ENCODE results near the gene C12orf43.

C12orf43 gene

DNA sequence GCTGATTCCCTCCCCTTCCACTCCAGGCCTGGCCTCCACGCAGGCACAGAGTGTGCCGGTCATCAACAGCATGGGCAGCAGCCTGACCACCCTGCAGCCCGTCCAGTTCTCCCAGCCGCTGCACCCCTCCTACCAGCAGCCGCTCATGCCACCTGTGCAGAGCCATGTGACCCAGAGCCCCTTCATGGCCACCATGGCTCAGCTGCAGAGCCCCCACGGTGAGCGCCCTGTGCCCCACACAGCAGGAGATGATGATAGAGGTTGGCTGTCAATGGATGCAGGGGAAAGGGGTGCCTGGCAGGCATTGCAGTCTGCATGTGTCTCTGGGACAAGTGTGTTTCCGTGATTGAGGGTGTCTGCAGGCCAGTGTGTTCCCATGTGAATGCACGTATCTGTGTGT lies 18.8 kb downstream of the C12orf43 start:
- peaks cover 0 to 6% of the 10 kb centered on the region in 2 donors for H3K36me3 ChIP-seq (replicated peaks in 1 of 2; ENCODE audit: control insufficient read depth in 2 of 2, insufficient read depth in 2 of 2, low read length in 2 of 2)
- no peak overlapping the region for H3K4me2 ChIP-seq (ENCODE audit: insufficient read depth, low read length, poor library complexity, severe bottlenecking)
- H3K4ac ChIP-seq (ENCODE audit: low read length): no peak overlapping the region
- H3K79me1 ChIP-seq (ENCODE audit: low read depth, low read length): no peaks in the 10 kb centered on the region
- no peak overlapping the region for H2BK15ac ChIP-seq (ENCODE audit: low read length)
- no peak overlapping the region for H4K8ac ChIP-seq (ENCODE audit: low read depth, low read length)
- H3K27me3 ChIP-seq (ENCODE audit: control insufficient read depth in 3 of 3, insufficient read depth in 3 of 3, low read depth in 1 of 3, low read length in 3 of 3): peaks cover 0 to 3% (median 0%) of the 10 kb centered on the region in 3 experiments
- no CpG with 5 or more reads among the region's 9 CpGs for WGBS, 2 donors (ENCODE audit: extremely low coverage in 2 of 2, insufficient read length in 2 of 2, insufficient replicate concordance in 1 of 2)
- no peak overlapping the region for H3K27ac ChIP-seq (replicated peaks; ENCODE audit: low read length)
- H2BK120ac ChIP-seq (ENCODE audit: low read depth, low read length): peak overlapping the region; percentile 22
- H2BK5ac ChIP-seq (ENCODE audit: low read length): no peak overlapping the region
- H3K23ac ChIP-seq (ENCODE audit: low read depth, low read length, poor library complexity): no peak overlapping the region
- H3K18ac ChIP-seq (ENCODE audit: low read length): peak overlapping the region; percentile 35
- H3K9ac ChIP-seq (ENCODE audit: low read depth, low read length, poor library complexity): no peak overlapping the region
- H2AFZ ChIP-seq (ENCODE audit: low read length): no peak overlapping the region
- H3K4me3 ChIP-seq (ENCODE audit: low read length in 2 of 2): no peak overlapping the region
- no peak overlapping the region for H2BK12ac ChIP-seq (ENCODE audit: low read length)
- H4K91ac ChIP-seq (ENCODE audit: low read depth, low read length, poor library complexity): peak overlapping the region; percentile 85
- H2AK5ac ChIP-seq (ENCODE audit: low read depth, low read length): peak overlapping the region; percentile 67
- no peaks in the 10 kb centered on the region for H3K4me1 ChIP-seq (ENCODE audit: control insufficient read depth in 2 of 2, insufficient read depth in 1 of 2, low read depth in 1 of 2, low read length in 2 of 2)
- H3K14ac ChIP-seq (ENCODE audit: low read length): no peak overlapping the region
- H3K9me3 ChIP-seq (replicated peaks in 1 of 2; ENCODE audit: control insufficient read depth in 2 of 2, insufficient read depth in 1 of 2, low read depth in 1 of 2, low read length in 2 of 2): peaks cover 0 to 2% of the 10 kb centered on the region in 2 donors
- no peak for DNase-seq (ENCODE audit: low spot score)

DNA sequence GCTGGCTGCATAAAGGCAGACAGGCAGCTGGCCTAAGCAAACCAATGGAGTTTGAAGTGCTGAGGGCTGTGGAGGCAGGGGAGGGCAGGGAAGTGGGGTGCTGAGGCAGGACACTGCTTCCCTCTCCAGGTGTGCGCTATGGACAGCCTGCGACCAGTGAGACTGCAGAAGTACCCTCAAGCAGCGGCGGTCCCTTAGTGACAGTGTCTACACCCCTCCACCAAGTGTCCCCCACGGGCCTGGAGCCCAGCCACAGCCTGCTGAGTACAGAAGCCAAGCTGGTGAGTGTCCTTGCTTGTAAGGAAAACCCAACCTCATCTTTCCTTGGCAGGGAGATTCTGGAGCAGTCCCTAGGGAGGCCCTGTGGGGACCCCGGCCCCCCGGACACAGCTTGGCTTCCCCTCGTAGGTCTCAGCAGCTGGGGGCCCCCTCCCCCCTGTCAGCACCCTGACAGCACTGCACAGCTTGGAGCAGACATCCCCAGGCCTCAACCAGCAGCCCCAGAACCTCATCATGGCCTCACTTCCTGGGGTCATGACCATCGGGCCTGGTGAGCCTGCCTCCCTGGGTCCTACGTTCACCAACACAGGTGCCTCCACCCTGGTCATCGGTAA lies 20.0 kb downstream of the C12orf43 start:
- H2BK5ac ChIP-seq (ENCODE audit: low read length): no peak overlapping the region
- no peak overlapping the region for H4K91ac ChIP-seq (ENCODE audit: low read depth, low read length, poor library complexity)
- H2BK15ac ChIP-seq (ENCODE audit: low read length): no peak overlapping the region
- peak overlapping the region; percentile 26 for H3K23ac ChIP-seq (ENCODE audit: low read depth, low read length, poor library complexity)
- H3K18ac ChIP-seq (ENCODE audit: low read length): no peak overlapping the region
- DNase-seq (ENCODE audit: low spot score): no peak
- no peak overlapping the region for H3K4me2 ChIP-seq (ENCODE audit: insufficient read depth, low read length, poor library complexity, severe bottlenecking)
- peaks cover 0 to 2% of the 10 kb centered on the region in 2 donors for H3K9me3 ChIP-seq (replicated peaks in 1 of 2; ENCODE audit: control insufficient read depth in 2 of 2, insufficient read depth in 1 of 2, low read depth in 1 of 2, low read length in 2 of 2)
- peak overlapping the region; percentile 37 for H2AK5ac ChIP-seq (ENCODE audit: low read depth, low read length)
- no peak overlapping the region for H3K4ac ChIP-seq (ENCODE audit: low read length)
- H3K4me1 ChIP-seq (ENCODE audit: control insufficient read depth in 2 of 2, insufficient read depth in 1 of 2, low read depth in 1 of 2, low read length in 2 of 2): no peaks in the 10 kb centered on the region
- no CpG with 5 or more reads among the region's 11 CpGs for WGBS, 2 donors (ENCODE audit: extremely low coverage in 2 of 2, insufficient read length in 2 of 2, insufficient replicate concordance in 1 of 2)
- peak overlapping the region in 1 of 2 donors; percentile 30 for H3K4me3 ChIP-seq (ENCODE audit: low read length in 2 of 2)
- H3K36me3 ChIP-seq (replicated peaks in 1 of 2; ENCODE audit: control insufficient read depth in 2 of 2, insufficient read depth in 2 of 2, low read length in 2 of 2): no peaks in the 10 kb centered on the region
- H3K27ac ChIP-seq (replicated peaks; ENCODE audit: low read length): no peak overlapping the region
- H2AFZ ChIP-seq (ENCODE audit: low read length): no peak overlapping the region
- H3K14ac ChIP-seq (ENCODE audit: low read length): no peak overlapping the region
- H4K8ac ChIP-seq (ENCODE audit: low read depth, low read length): no peak overlapping the region
- H3K27me3 ChIP-seq (ENCODE audit: control insufficient read depth in 3 of 3, insufficient read depth in 3 of 3, low read depth in 1 of 3, low read length in 3 of 3): peaks cover 0 to 3% (median 0%) of the 10 kb centered on the region in 3 experiments
- H3K79me1 ChIP-seq (ENCODE audit: low read depth, low read length): no peaks in the 10 kb centered on the region
- no peak overlapping the region for H2BK120ac ChIP-seq (ENCODE audit: low read depth, low read length)
- H3K9ac ChIP-seq (ENCODE audit: low read depth, low read length, poor library complexity): peak overlapping the region; percentile 30
- H2BK12ac ChIP-seq (ENCODE audit: low read length): no peak overlapping the region

DNA sequence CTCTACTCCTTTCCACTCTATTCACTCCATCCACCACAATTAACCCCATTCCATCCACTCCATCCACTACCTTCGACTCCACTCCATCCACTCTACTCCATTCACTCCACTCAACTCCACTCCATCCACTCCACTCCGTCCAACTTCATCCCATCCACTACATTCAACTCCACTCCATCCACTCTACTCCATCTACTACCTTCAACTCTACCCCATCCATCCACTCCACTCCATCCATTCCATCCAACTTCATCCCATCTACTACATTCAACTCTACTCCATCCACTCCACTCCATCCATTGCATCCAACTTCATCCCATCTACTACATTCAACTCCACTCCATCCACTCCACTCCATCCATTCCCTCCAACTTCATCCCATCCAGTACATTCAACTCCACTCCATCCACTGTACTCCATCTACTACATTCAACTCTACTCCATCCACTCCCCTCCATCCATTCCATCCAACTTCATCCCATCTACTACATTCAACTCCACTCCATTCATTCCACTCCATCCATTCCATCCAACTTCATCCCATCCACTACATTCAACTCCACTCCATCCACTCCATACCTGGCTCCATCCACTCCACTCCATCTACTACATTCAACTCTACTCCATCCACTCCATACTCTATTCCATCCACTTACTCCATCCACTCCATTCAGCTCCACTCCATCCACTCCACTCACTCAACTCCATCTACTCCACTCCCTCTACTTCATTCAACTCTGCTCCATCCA lies 21.5 kb downstream of the C12orf43 start:
- 98% methylated on average over 2 of the region's 2 CpGs; no CpG with 5 or more reads in 1 of the 2 donors for WGBS, 2 donors (ENCODE audit: extremely low coverage in 2 of 2, insufficient read length in 2 of 2, insufficient replicate concordance in 1 of 2)
- Histone ChIP-seq H4K91ac (ENCODE audit: low read depth, low read length, poor library complexity) (no peak overlapping the region), H2BK5ac (ENCODE audit: low read length) (no peak overlapping the region), H3K4me1 (ENCODE audit: control insufficient read depth in 2 of 2, insufficient read depth in 1 of 2, low read depth in 1 of 2, low read length in 2 of 2) (no peaks in the 10 kb centered on the region), H3K9me3 (replicated peaks in 1 of 2; ENCODE audit: control insufficient read depth in 2 of 2, insufficient read depth in 1 of 2, low read depth in 1 of 2, low read length in 2 of 2) (peaks cover 0 to 2% of the 10 kb centered on the region in 2 donors), H3K23ac (ENCODE audit: low read depth, low read length, poor library complexity) (no peak overlapping the region), H3K9ac (ENCODE audit: low read depth, low read length, poor library complexity) (no peak overlapping the region), H2AFZ (ENCODE audit: low read length) (no peak overlapping the region), H3K4ac (ENCODE audit: low read length) (no peak overlapping the region), H3K27ac (replicated peaks; ENCODE audit: low read length) (no peak overlapping the region), H2AK5ac (ENCODE audit: low read depth, low read length) (no peak overlapping the region), H2BK12ac (ENCODE audit: low read length) (no peak overlapping the region), H2BK15ac (ENCODE audit: low read length) (peak overlapping the region; percentile 46), H2BK120ac (ENCODE audit: low read depth, low read length) (no peak overlapping the region), H3K79me1 (ENCODE audit: low read depth, low read length) (no peaks in the 10 kb centered on the region), H4K8ac (ENCODE audit: low read depth, low read length) (no peak overlapping the region), H3K18ac (ENCODE audit: low read length) (no peak overlapping the region), H3K27me3 (ENCODE audit: control insufficient read depth in 3 of 3, insufficient read depth in 3 of 3, low read depth in 1 of 3, low read length in 3 of 3) (peaks cover 0 to 3% (median 0%) of the 10 kb centered on the region in 3 experiments), H3K4me2 (ENCODE audit: insufficient read depth, low read length, poor library complexity, severe bottlenecking) (no peak overlapping the region), H3K36me3 (replicated peaks in 1 of 2; ENCODE audit: control insufficient read depth in 2 of 2, insufficient read depth in 2 of 2, low read length in 2 of 2) (no peaks in the 10 kb centered on the region), H3K14ac (ENCODE audit: low read length) (no peak overlapping the region), H3K4me3 (ENCODE audit: low read length in 2 of 2) (no peak overlapping the region)
- DNase-seq (ENCODE audit: low spot score): no peak

DNA sequence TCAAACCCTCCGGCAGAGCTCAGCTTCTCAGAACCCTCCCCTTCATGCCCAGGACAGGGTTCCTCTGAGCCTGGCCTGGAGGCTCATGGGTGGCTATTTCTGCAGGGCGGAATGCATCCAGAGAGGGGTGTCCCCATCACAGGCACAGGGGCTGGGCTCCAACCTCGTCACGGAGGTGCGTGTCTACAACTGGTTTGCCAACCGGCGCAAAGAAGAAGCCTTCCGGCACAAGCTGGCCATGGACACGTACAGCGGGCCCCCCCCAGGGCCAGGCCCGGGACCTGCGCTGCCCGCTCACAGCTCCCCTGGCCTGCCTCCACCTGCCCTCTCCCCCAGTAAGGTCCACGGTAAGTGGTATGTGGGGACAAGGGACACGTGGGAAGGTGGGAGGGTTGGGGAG lies 22.2 kb downstream of the C12orf43 start:
- peak overlapping the region; percentile 29 for H3K23ac ChIP-seq (ENCODE audit: low read depth, low read length, poor library complexity)
- WGBS, 2 donors (ENCODE audit: extremely low coverage in 2 of 2, insufficient read length in 2 of 2, insufficient replicate concordance in 1 of 2): no CpG with 5 or more reads among the region's 15 CpGs
- H4K91ac ChIP-seq (ENCODE audit: low read depth, low read length, poor library complexity): no peak overlapping the region
- no peak overlapping the region for H3K4me2 ChIP-seq (ENCODE audit: insufficient read depth, low read length, poor library complexity, severe bottlenecking)
- H2BK120ac ChIP-seq (ENCODE audit: low read depth, low read length): no peak overlapping the region
- H3K9ac ChIP-seq (ENCODE audit: low read depth, low read length, poor library complexity): no peak overlapping the region
- no peak for DNase-seq (ENCODE audit: low spot score)
- H2BK15ac ChIP-seq (ENCODE audit: low read length): peak overlapping the region; percentile 46
- H4K8ac ChIP-seq (ENCODE audit: low read depth, low read length): no peak overlapping the region
- H3K79me1 ChIP-seq (ENCODE audit: low read depth, low read length): no peaks in the 10 kb centered on the region
- no peak overlapping the region for H3K4ac ChIP-seq (ENCODE audit: low read length)
- H2BK12ac ChIP-seq (ENCODE audit: low read length): no peak overlapping the region
- H2AK5ac ChIP-seq (ENCODE audit: low read depth, low read length): no peak overlapping the region
- H3K36me3 ChIP-seq (replicated peaks in 1 of 2; ENCODE audit: control insufficient read depth in 2 of 2, insufficient read depth in 2 of 2, low read length in 2 of 2): no peaks in the 10 kb centered on the region
- no peak overlapping the region for H3K18ac ChIP-seq (ENCODE audit: low read length)
- H3K4me3 ChIP-seq (ENCODE audit: low read length in 2 of 2): no peak overlapping the region
- H2BK5ac ChIP-seq (ENCODE audit: low read length): no peak overlapping the region
- no peak overlapping the region for H2AFZ ChIP-seq (ENCODE audit: low read length)
- H3K9me3 ChIP-seq (replicated peaks in 1 of 2; ENCODE audit: control insufficient read depth in 2 of 2, insufficient read depth in 1 of 2, low read depth in 1 of 2, low read length in 2 of 2): peaks cover 0 to 2% of the 10 kb centered on the region in 2 donors
- H3K27ac ChIP-seq (replicated peaks; ENCODE audit: low read length): no peak overlapping the region
- H3K14ac ChIP-seq (ENCODE audit: low read length): peak overlapping the region; percentile 76
- H3K4me1 ChIP-seq (ENCODE audit: control insufficient read depth in 2 of 2, insufficient read depth in 1 of 2, low read depth in 1 of 2, low read length in 2 of 2): no peaks in the 10 kb centered on the region
- H3K27me3 ChIP-seq (ENCODE audit: control insufficient read depth in 3 of 3, insufficient read depth in 3 of 3, low read depth in 1 of 3, low read length in 3 of 3): peaks cover 0 to 3% (median 0%) of the 10 kb centered on the region in 3 experiments
